ENCODE results near the gene MAP1B. TPM values are rescaled to one million over a fixed set of nuclear protein-coding genes. Genes with fewer than 3 reads are reported as not detected.

The MAP1B gene
- total and polyA plus RNA-seq, 10 of the 15 experiments (the other 5 are each of a cell fraction or from before 2014, with no cell fraction given): 0.02 to 0.81 (median 0.06) TPM; not detected in 1

- POLR2A ChIA-PET: no interaction called here
- no peaks in the 10 kb centered on the region for H3K36me3 ChIP-seq (ENCODE audit: control insufficient read depth in 2 of 2, insufficient read depth in 2 of 2, low read length in 1 of 2)
- ATAC-seq (no peak), FAIRE-seq (no peak), DNase-seq (ENCODE audit: low read depth, low spot score) (no peak)
- CTCF ChIA-PET: no interaction called here
- 82% methylated on average over 3 of the region's 3 CpGs for WGBS (ENCODE audit: insufficient coverage, insufficient replicate concordance, low lambda C conversion rate, missing lambda C conversion rate)
- RAD21 ChIA-PET (ENCODE audit: unreplicated experiment): no interaction called here
- no peaks in the 10 kb centered on the region; the same call in 1 of the 2 replicates for H4K20me1 ChIP-seq (ENCODE audit: control insufficient read depth, insufficient read depth)
- H3K79me2 ChIP-seq (ENCODE audit: control insufficient read depth, insufficient read depth, low read length): no peaks in the 10 kb centered on the region
- TF ChIP-seq POU2F2 (IDR thresholded peaks at IDR 0.05; ENCODE audit: borderline replicate concordance, low read depth, low read length) (no peak), ZNF622 (IDR thresholded peaks at IDR 0.05) (no peak)
- no peak overlapping the region for H3K27ac ChIP-seq (ENCODE audit: control insufficient read depth, insufficient read depth)
- intact Hi-C loops (cut with micrococcal nuclease; ENCODE audit: unreplicated experiment) (no loop called here), in situ Hi-C loops (cut with MboI) (no loop called here)
- H3K9me3 ChIP-seq (replicated peaks; ENCODE audit: control insufficient read depth, insufficient read depth, low read length): no peaks in the 10 kb centered on the region
- no peak overlapping the region for H3K4me3 ChIP-seq
- H3K4me1 ChIP-seq (ENCODE audit: control insufficient read depth, insufficient read depth, low read length): no peaks in the 10 kb centered on the region
- BruUV-seq (replicated peaks): no TSS peak
- H2AFZ ChIP-seq (ENCODE audit: control insufficient read depth, low read depth, low read length): no peak overlapping the region
- SMC1A ChIA-PET (ENCODE audit: uncharacterized antibody, unreplicated experiment): no interaction called here
- H3K27me3 ChIP-seq (replicated peaks in 1 of 2; ENCODE audit: control insufficient read depth in 2 of 2, insufficient read depth in 2 of 2, low read length in 1 of 2): peaks cover 2 to 4% of the 10 kb centered on the region in 2 experiments; a peak in 3 of 4 replicates
- no peak overlapping the region for H3K9ac ChIP-seq (ENCODE audit: control insufficient read depth, insufficient read depth, low read length)
- H3K4me2 ChIP-seq (ENCODE audit: control insufficient read depth, insufficient read depth): no peak overlapping the region
Observed at GRCh38 chr5:72122602-72123001, 15.3 kb downstream of the MAP1B start.

- no peak for ATAC-seq
- Histone ChIP-seq H3K9ac (ENCODE audit: control insufficient read depth, insufficient read depth, low read length) (no peak overlapping the region), H3K4me1 (ENCODE audit: control insufficient read depth, insufficient read depth, low read length) (no peaks in the 10 kb centered on the region), H3K9me3 (replicated peaks; ENCODE audit: control insufficient read depth, insufficient read depth, low read length) (no peaks in the 10 kb centered on the region), H3K27me3 (replicated peaks in 1 of 2; ENCODE audit: control insufficient read depth in 2 of 2, insufficient read depth in 2 of 2, low read length in 1 of 2) (peaks cover 2 to 4% of the 10 kb centered on the region in 2 experiments; a peak in 3 of 4 replicates), H2AFZ (ENCODE audit: control insufficient read depth, low read depth, low read length) (no peak overlapping the region), H3K4me2 (ENCODE audit: control insufficient read depth, insufficient read depth) (no peak overlapping the region), H3K4me3 (no peak overlapping the region), H3K36me3 (ENCODE audit: control insufficient read depth in 2 of 2, insufficient read depth in 2 of 2, low read length in 1 of 2) (no peaks in the 10 kb centered on the region), H4K20me1 (ENCODE audit: control insufficient read depth, insufficient read depth) (no peaks in the 10 kb centered on the region; the same call in 1 of the 2 replicates), H3K27ac (ENCODE audit: control insufficient read depth, insufficient read depth) (no peak overlapping the region), H3K79me2 (ENCODE audit: control insufficient read depth, insufficient read depth, low read length) (no peaks in the 10 kb centered on the region)
- SMC1A ChIA-PET (ENCODE audit: uncharacterized antibody, unreplicated experiment): interaction anchor here (0.7 to 1.2 kb wide), 2 partner anchors 9 to 341 kb away, joined by 3 read pairs; no protein-coding TSS in a partner anchor
- CTCF ChIA-PET: no interaction called here
- no TSS peak for BruUV-seq (replicated peaks)
- WGBS (ENCODE audit: insufficient coverage, insufficient replicate concordance, low lambda C conversion rate, missing lambda C conversion rate): 47% methylated on average over 9 of the region's 9 CpGs
- intact Hi-C loops (cut with micrococcal nuclease; ENCODE audit: unreplicated experiment) (no loop called here), in situ Hi-C loops (cut with MboI) (no loop called here)
- no peak for FAIRE-seq
- POLR2A ChIA-PET: no interaction called here
- no peak for DNase-seq (ENCODE audit: low read depth, low spot score)
- RAD21 ChIA-PET (ENCODE audit: unreplicated experiment): no interaction called here
- no peak for TF ChIP-seq MEF2A (IDR thresholded peaks at IDR 0.05; ENCODE audit: insufficient read depth, low read depth, low read length)
Observed at GRCh38 chr5:72123764-72124376, 16.6 kb downstream of the MAP1B start.

All from GM12878 (cell line).